Loucy (cell line): ENCODE results near the gene B4GALNT4.

ENCODE experiments used
- EZH2phosphoT487 ChIP-seq: fragments of 200-600 bp; IDR thresholded peaks from 2 replicates; pipeline ENCODE4 v1.6.1; 2018; ENCODE audit warnings: antibody characterized with exemption, mild to moderate bottlenecking, moderate library complexity, borderline replicate concordance
- TF ChIP-seq, protein P1 (sequence below): fragments of 200-600 bp; sonication (generic); conservative IDR thresholded peaks from 2 replicates; pipeline ENCODE4 v1.5.1; 2014; ENCODE audit warnings: mild to moderate bottlenecking, antibody characterized with exemption, low read length

DNA sequence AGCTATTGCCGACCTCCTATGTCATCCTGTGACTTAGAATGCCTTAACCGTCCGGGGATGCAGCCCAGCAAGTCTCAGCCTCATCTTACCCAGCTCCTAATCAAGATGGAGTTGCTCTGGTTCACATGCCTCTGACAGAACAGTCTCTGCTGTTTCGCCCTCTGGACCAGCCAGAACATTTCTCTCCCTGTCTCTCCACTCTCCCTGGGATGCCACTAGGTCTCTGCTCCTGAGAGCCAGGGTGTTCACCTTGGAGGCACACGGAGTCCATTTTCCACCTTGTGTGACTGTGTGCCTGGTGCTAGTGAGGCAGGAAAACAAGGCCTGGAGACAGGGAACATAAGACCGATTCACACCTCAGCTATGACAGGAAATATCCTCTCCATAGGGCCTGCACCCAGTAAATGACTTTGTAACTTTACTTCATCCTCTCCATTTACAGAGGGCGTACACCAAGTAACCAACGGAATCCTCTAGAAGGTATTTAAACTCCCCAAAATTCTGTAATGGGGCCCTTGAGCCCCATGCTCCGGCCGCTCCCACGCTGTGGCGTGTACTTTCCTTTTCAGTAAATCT lies 16.8 kb upstream of the B4GALNT4 start:
- TF ChIP-seq, protein P1, sequence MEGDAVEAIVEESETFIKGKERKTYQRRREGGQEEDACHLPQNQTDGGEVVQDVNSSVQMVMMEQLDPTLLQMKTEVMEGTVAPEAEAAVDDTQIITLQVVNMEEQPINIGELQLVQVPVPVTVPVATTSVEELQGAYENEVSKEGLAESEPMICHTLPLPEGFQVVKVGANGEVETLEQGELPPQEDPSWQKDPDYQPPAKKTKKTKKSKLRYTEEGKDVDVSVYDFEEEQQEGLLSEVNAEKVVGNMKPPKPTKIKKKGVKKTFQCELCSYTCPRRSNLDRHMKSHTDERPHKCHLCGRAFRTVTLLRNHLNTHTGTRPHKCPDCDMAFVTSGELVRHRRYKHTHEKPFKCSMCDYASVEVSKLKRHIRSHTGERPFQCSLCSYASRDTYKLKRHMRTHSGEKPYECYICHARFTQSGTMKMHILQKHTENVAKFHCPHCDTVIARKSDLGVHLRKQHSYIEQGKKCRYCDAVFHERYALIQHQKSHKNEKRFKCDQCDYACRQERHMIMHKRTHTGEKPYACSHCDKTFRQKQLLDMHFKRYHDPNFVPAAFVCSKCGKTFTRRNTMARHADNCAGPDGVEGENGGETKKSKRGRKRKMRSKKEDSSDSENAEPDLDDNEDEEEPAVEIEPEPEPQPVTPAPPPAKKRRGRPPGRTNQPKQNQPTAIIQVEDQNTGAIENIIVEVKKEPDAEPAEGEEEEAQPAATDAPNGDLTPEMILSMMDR, result no peak
- TF ChIP-seq EZH2phosphoT487, result no peak
